ENCODE measurements around the gene CARHSP1. TPM values are rescaled to one million over a fixed set of nuclear protein-coding genes. Genes with fewer than 3 reads are reported as not detected.

Gene CARHSP1
- total and polyA plus RNA-seq, 9 of the 15 experiments (the other 6 are each of a cell fraction or from before 2014, with no cell fraction given) = 5.8 to 114 (median 41.1) TPM

GRCh38 chr16:8868416-8869211 is at the start of gene CARHSP1 (continued):
- TF ChIP-seq BCLAF1 (IDR thresholded peaks at IDR 0.05; ENCODE audit: borderline replicate concordance in 1 of 2, control insufficient read depth in 1 of 2, low read depth in 2 of 2, low read length in 1 of 2) (no peak), PYGO2 (tag; IDR thresholded peaks at IDR 0.05) (no peak), ZBTB12 (CRISPR knock-in tag; IDR thresholded peaks at IDR 0.05) (no peak), PKNOX1 (IDR thresholded peaks at IDR 0.05) (no peak), HBP1 (CRISPR knock-in tag; IDR thresholded peaks at IDR 0.05) (no peak), THRA (IDR thresholded peaks at IDR 0.05) (no peak), TAL1 (IDR thresholded peaks at IDR 0.05) (peak; percentile 58), TRIM25 (IDR thresholded peaks at IDR 0.05; ENCODE audit: borderline replicate concordance) (no peak), MCM2 (IDR thresholded peaks at IDR 0.05; ENCODE audit: low read depth) (no peak), ZNF277 (CRISPR knock-in tag; IDR thresholded peaks at IDR 0.05; ENCODE audit: borderline replicate concordance) (no peak), ZNF583 (CRISPR knock-in tag; IDR thresholded peaks at IDR 0.05) (no peak), L3MBTL2 (IDR thresholded peaks at IDR 0.05) (peak; percentile 87), HIVEP1 (CRISPR knock-in tag; IDR thresholded peaks at IDR 0.05) (no peak), TCF7 (IDR thresholded peaks at IDR 0.05; ENCODE audit: borderline replicate concordance) (no peak), ZFP1 (CRISPR knock-in tag; IDR thresholded peaks at IDR 0.05) (no peak), MTA1 (IDR thresholded peaks at IDR 0.05; ENCODE audit: borderline replicate concordance) (no peak)

All from K562 (cell line).